Heart left ventricle (tissue), 16 donors: ENCODE measurements around the gene ZNF366. TPM values are rescaled to one million over a fixed set of nuclear protein-coding genes. Genes with fewer than 3 reads are reported as not detected.

Experiments used
- ATAC-seq, 4 donors: fragments of 200-7000 bp; cut with Tn5 transposase; one replicate each; pipeline ENCODE4 v1.9.1; 2020 to 2022; ENCODE audit warnings: moderate library complexity in 4 of 4, mild to moderate bottlenecking in 3 of 4, moderate number of reproducible peaks in 1 of 4
- DNase-seq, 5 donors: peaks; one replicate each; pipeline ENCODE4 v3.0.0-alpha.2; 2020
- H3K27ac ChIP-seq, 12 donors: fragments of 200-600 bp; sonication (generic) in 4 of 12; one replicate each; pipeline versions ENCODE4 v1.5.0 to v1.8.0; 2016 to 2022; ENCODE audit warnings: mild to moderate bottlenecking in 2 of 12
- H3K27me3 ChIP-seq, 9 donors: fragments of 200-600 bp; sonication (generic) in 2 of 9; one replicate each; pipeline versions ENCODE4 v1.5.1 to v1.8.0; 2016 to 2022; ENCODE audit warnings: mild to moderate bottlenecking in 3 of 9
- H3K36me3 ChIP-seq, 9 donors: fragments of 200-600 bp; sonication (generic) in 2 of 9; one replicate each; pipeline versions ENCODE4 v1.5.0 to v1.8.0; 2018 to 2022; ENCODE audit warnings: mild to moderate bottlenecking in 2 of 9
- H3K4me1 ChIP-seq, 12 donors: fragments of 200-600 bp; sonication (generic) in 4 of 12; one replicate each; pipeline versions ENCODE4 v1.5.0 to v1.8.0; 2016 to 2022; ENCODE audit warnings: mild to moderate bottlenecking in 3 of 12
- H3K4me3 ChIP-seq, 12 donors: fragments of 200-600 bp; sonication (generic) in 4 of 12; one replicate each; pipeline versions ENCODE4 v1.5.0 to v1.8.0; 2017 to 2022; ENCODE audit warnings: mild to moderate bottlenecking in 9 of 12, moderate library complexity in 4 of 12
- H3K9me3 ChIP-seq, 12 donors: fragments of 200-600 bp; sonication (generic) in 4 of 12; one replicate each; pipeline versions ENCODE4 v1.5.0 to v1.8.0; 2016 to 2022; ENCODE audit warnings: mild to moderate bottlenecking in 1 of 12
- CTCF ChIP-seq, 12 donors: fragments of 200-600 bp; sonication (generic) in 4 of 12; IDR thresholded peaks; one replicate each; pipeline versions ENCODE4 v1.5.0 to v1.8.0; 2018 to 2022; ENCODE audit warnings: antibody characterized with exemption in 12 of 12, mild to moderate bottlenecking in 5 of 12
- POLR2A ChIP-seq, 2 donors: fragments of 450-650 bp; IDR thresholded peaks; one replicate each; pipeline ENCODE4 v1.6.1; 2017; ENCODE audit warnings: antibody characterized with exemption in 2 of 2, mild to moderate bottlenecking in 2 of 2, moderate library complexity in 2 of 2
- WGBS, 4 donors: extraction: QIAGEN DNeasy Blood & Tissue Kit in 2 of 4; methylation state at CpG; one replicate each; pipeline versions ENCODE4 v1.1.5 to v1.1.7; 2013 to 2018; 5-methylcytosine and 5-hydroxymethylcytosine counted together
- intact Hi-C, 10 donors: fragments of 100-400 bp; cut with DNase I; formaldehyde crosslinking; loops; one replicate each; pipeline versions ENCODE4 v1.11.1 to v1.14.2; 2022
- polyA plus RNA-seq, 2 donors: library from polyadenylated mRNA; stranded (reverse); fragments of 200-250 nt; gene quantifications; one replicate each; pipeline ENCODE4 v1.2.3, GENCODE V29; 2013
- total RNA-seq, 9 donors: library from RNA; depleted of rRNA in 2 of 9; stranded (reverse); fragments of >200 nt in 2 of 9; fragmentation: NEBNext Ultra II Directional in 3 of 9; extraction: Animal tissue kit (Norgen Biotek cat#: 25700) in 3 of 9; gene quantifications; one replicate each; pipeline versions ENCODE4 v1.1.0 to v1.2.4, GENCODE V29; 2016 to 2023
- donor health status: ischemic (EF 13 %, LVEDD 7.1; RV severe dilation, severe dysfunction).
- donor health status: healthy with polysubstance abuse.
- donor health status: DM: no; HTN: yes; CAD: no.
- donor health status: DM: no; HTN: no; CAD: no.
- donor health status: ischemic (EF 25% LVEDD 6.9; RV normal size, moderate dysfunction).
- donor health status: ischemic (EF 25% LVEDD 5.7; RV mildly dilated, moderate dysfunction).
- donor health status: healthy.
- donor health status: DM: yes; HTN: yes; CAD: no.
- donor health status: ischemic (EF 35%, LVEDD 5.7; RV mildly dilated, moderate dysfunction).
- donor health status: nonischemic (EF 11% LVEDD 7.7; RV severe dilation, severe dysfunction).
- donor health status: DM: yes; HTN: yes; CAD: no.
- donor health status: PGD.
- donor health status: ischemic (EF 29% LVEDD 5.4; RV normal size, mild dysfunction).
- donor health status: nonischemic (EF 23%, LVEDD 6.1; RV moderate dilation, normal function).

The ZNF366 gene
- total and polyA plus RNA-seq, 11 donors: 2.1 to 18.5 (median 5.5) TPM

GRCh38 chr5:72543365-72543764 is 36.2 kb upstream of the ZNF366 start:
- TF ChIP-seq CTCF (IDR thresholded peaks at IDR 0.05) (no peak), POLR2A (IDR thresholded peaks at IDR 0.05) (no peak)
- DNase-seq (no peak), ATAC-seq (no peak)
- no peaks in the 10 kb centered on the region for H3K27me3 ChIP-seq
- no peak overlapping the region for H3K27ac ChIP-seq
- H3K4me3 ChIP-seq: no peak overlapping the region
- intact Hi-C loops: no loop called here
- 88 to 94% (median 93%) methylated on average over 3 of the region's 3 CpGs for WGBS, 4 donors
- H3K9me3 ChIP-seq: peaks cover 0 to 38% (median 0%) of the 10 kb centered on the region in 12 donors
- H3K4me1 ChIP-seq: peaks cover 0 to 3% (median 0%) of the 10 kb centered on the region in 12 donors
- H3K36me3 ChIP-seq: no peaks in the 10 kb centered on the region

GRCh38 chr5:72542695-72543094 is 35.5 kb upstream of the ZNF366 start:
- 94 to 98% (median 96%) methylated on average over 1 of the region's 1 CpG for WGBS, 4 donors
- no peak for ATAC-seq
- H3K9me3 ChIP-seq: peaks cover 0 to 31% (median 0%) of the 10 kb centered on the region in 12 donors
- intact Hi-C loops: no loop called here
- DNase-seq: no peak
- no peak overlapping the region for H3K4me3 ChIP-seq
- TF ChIP-seq POLR2A (IDR thresholded peaks at IDR 0.05) (no peak), CTCF (IDR thresholded peaks at IDR 0.05) (no peak)
- H3K27ac ChIP-seq: no peak overlapping the region
- no peaks in the 10 kb centered on the region for H3K36me3 ChIP-seq
- no peaks in the 10 kb centered on the region for H3K27me3 ChIP-seq
- H3K4me1 ChIP-seq: peaks cover 0 to 3% (median 0%) of the 10 kb centered on the region in 12 donors

DNA sequence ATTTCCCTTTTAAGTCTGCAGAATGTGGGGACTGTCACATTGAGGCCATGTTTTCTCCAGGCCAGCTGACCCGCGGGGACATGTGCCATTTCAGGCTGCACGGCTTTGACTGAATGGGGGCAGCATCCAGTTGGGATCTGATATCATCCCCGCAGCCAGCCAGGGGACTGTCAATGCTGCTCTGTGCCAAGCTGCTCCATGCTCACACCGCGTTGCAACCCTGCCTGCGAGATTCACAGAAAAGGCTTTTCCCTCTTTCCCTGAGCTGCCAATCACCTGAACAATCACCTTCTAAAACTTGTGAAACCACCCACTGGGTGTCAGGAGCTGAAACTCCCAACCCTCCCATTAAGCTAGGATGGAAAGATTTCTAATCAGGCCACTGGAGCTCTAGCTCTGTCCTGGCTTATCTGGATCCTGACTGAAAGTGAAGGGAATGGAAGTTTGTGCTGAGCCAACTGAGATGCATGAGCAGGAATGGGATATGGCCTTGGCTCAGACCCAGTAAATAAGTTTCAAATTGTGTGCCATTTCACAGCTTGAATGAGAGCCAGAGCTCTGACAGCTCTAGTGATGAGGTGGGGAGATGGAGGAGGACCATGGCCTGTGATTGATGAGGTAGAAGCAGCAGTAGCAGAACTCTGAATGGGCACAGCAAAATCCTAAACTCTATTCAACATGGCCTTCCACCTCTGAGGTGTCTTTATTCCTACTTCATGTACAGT is 34.5 kb upstream of the ZNF366 start:
- peak in 1 of 4 donors; percentile 45 for ATAC-seq

More for the DNA sequence above, 34.5 kb upstream of the ZNF366 start:
- no peak for DNase-seq
- Histone ChIP-seq H3K4me3 (no peak overlapping the region), H3K27ac (no peak overlapping the region), H3K36me3 (no peaks in the 10 kb centered on the region), H3K9me3 (peaks cover 0 to 21% (median 0%) of the 10 kb centered on the region in 12 donors), H3K27me3 (no peaks in the 10 kb centered on the region), H3K4me1 (peaks cover 0 to 3% (median 0%) of the 10 kb centered on the region in 12 donors)
- WGBS, 4 donors: 34 to 36% (median 35%) methylated on average over 5 to 7 of the region's 7 CpGs
- intact Hi-C loops: no loop called here
- TF ChIP-seq POLR2A (IDR thresholded peaks at IDR 0.05) (no peak), CTCF (IDR thresholded peaks at IDR 0.05) (no peak)
